BJ (cell line): ENCODE data around the gene OSBPL6. TPM values are rescaled to one million over a fixed set of nuclear protein-coding genes. Genes with fewer than 3 reads are reported as not detected.

ENCODE experiments used
- CTCF ChIA-PET: fragments of 350-600 bp; formaldehyde crosslinking; extraction: SDS; loops from one replicate; lab custom pipeline; 2021; ENCODE audit warnings: antibody characterized with exemption, inconsistent platforms; lab: Yijun Ruan, JAX
- POLR2A ChIA-PET: fragments of 300-600 bp; sonication (Branson Sonifier 250); formaldehyde crosslinking; extraction: SDS; loops from one replicate; lab custom pipeline; 2021; ENCODE audit warnings: antibody characterized with exemption; lab: Charles Lee
- DNase-seq: peaks from one replicate; pipeline ENCODE4 v3.0.0-alpha.2; 2011; ENCODE audit warnings: low read depth
- H3K27me3 ChIP-seq: 2 replicates; pipeline ENCODE4 v1.6.0; 2011; ENCODE audit warnings: low read length; ENCODE audit not compliant: control insufficient read depth, insufficient read depth
- H3K36me3 ChIP-seq: 2 replicates; pipeline ENCODE4 v1.5.1; 2011; ENCODE audit warnings: low read length; ENCODE audit not compliant: control insufficient read depth, insufficient read depth
- H3K4me3 ChIP-seq: 2 replicates; pipeline ENCODE4 v1.5.1; 2011; ENCODE audit warnings: low read depth, mild to moderate bottlenecking, control low read depth, low read length
- CTCF ChIP-seq: IDR thresholded peaks from 2 replicates; pipeline ENCODE4 v1.5.1; 2011; ENCODE audit warnings: low read depth, mild to moderate bottlenecking, control low read depth, inconsistent platforms, low read length, moderate library complexity; ENCODE audit not compliant: insufficient read depth
- polyA plus RNA-seq: library from polyadenylated mRNA; depleted of rRNA; stranded (reverse); fragments of >200 nt; gene quantifications from 2 replicates; pipeline ENCODE4 v1.2.3, GENCODE V29; 2011

The OSBPL6 gene
- polyA plus RNA-seq, 1 experiment, result 3.7 TPM

GRCh38 chr2:178388287-178388686, 194.0 kb downstream of the OSBPL6 start:
- H3K27me3 ChIP-seq, result no peaks in the 10 kb centered on the region
- H3K36me3 ChIP-seq, result no peaks in the 10 kb centered on the region
- ChIA-PET CTCF (interaction anchor here (1.0 kb wide), 1 partner anchor 75 kb away, joined by 3 read pairs; no protein-coding TSS in a partner anchor), POLR2A (no interaction called here)
- no peak for DNase-seq
- no peak for TF ChIP-seq CTCF
- no peak overlapping the region for H3K4me3 ChIP-seq

- no peak for TF ChIP-seq CTCF
- no peak overlapping the region for H3K4me3 ChIP-seq
- POLR2A ChIA-PET, result no interaction called here
- H3K27me3 ChIP-seq, result no peaks in the 10 kb centered on the region
- no peaks in the 10 kb centered on the region for H3K36me3 ChIP-seq
- no peak for DNase-seq
- CTCF ChIA-PET, result interaction anchor here (1.3 to 1.4 kb wide), 2 partner anchors 9 to 23 kb away, joined by 4 to 8 read pairs; no protein-coding TSS in a partner anchor
Observed at GRCh38 chr2:178391701-178392100, 197.4 kb downstream of the OSBPL6 start.

GRCh38 chr2:178392215-178392614, 197.9 kb downstream of the OSBPL6 start:
- Histone ChIP-seq H3K27me3 (no peaks in the 10 kb centered on the region), H3K4me3 (no peak overlapping the region), H3K36me3 (no peaks in the 10 kb centered on the region)
- CTCF ChIA-PET, result interaction anchor here (1.3 to 1.4 kb wide), 2 partner anchors 9 to 22 kb away, joined by 4 to 8 read pairs; no protein-coding TSS in a partner anchor
- POLR2A ChIA-PET, result interaction anchor here (0.6 kb wide), 1 partner anchor 49 kb away, joined by 13 read pairs; no protein-coding TSS in a partner anchor
- no peak for DNase-seq
- TF ChIP-seq CTCF, result no peak

GRCh38 chr2:178394859-178395258, 200.5 kb downstream of the OSBPL6 start:
- CTCF ChIA-PET, result interaction anchor here (0.6 to 14.4 kb wide), 4 partner anchors 9 to 252 kb away, joined by 3 to 175 read pairs (median 6); no protein-coding TSS in a partner anchor
- H3K27me3 ChIP-seq, result no peaks in the 10 kb centered on the region
- no peaks in the 10 kb centered on the region for H3K36me3 ChIP-seq
- POLR2A ChIA-PET, result no interaction called here
- H3K4me3 ChIP-seq, result no peak overlapping the region
- no peak for DNase-seq
- TF ChIP-seq CTCF, result no peak

GRCh38 chr2:178395295-178395694, 201.0 kb downstream of the OSBPL6 start:
- no peak for TF ChIP-seq CTCF
- no peak for DNase-seq
- POLR2A ChIA-PET, result interaction anchor here (0.6 kb wide), 1 partner anchor 10 kb away, joined by 4 read pairs; no protein-coding TSS in a partner anchor
- H3K4me3 ChIP-seq, result no peak overlapping the region
- H3K27me3 ChIP-seq, result no peaks in the 10 kb centered on the region
- no peaks in the 10 kb centered on the region for H3K36me3 ChIP-seq
- CTCF ChIA-PET, result interaction anchor here (0.6 to 14.4 kb wide), 5 partner anchors 9 to 252 kb away, joined by 3 to 175 read pairs (median 4); no protein-coding TSS in a partner anchor
